Esophagus squamous epithelium (tissue), 4 donors: Measurements from ENCODE around the gene KCNJ1.

Source experiments
- CTCF ChIP-seq, 6 experiments: fragments of 450-650 bp in 4 of 6; fragments of 200-600 bp in 2 of 6; sonication (generic) in 2 of 6; IDR thresholded peaks; one replicate each; pipeline ENCODE4 v1.5.1; 2016 to 2019; ENCODE audit warnings: antibody characterized with exemption in 6 of 6, mild to moderate bottlenecking in 4 of 6, moderate library complexity in 4 of 6
- POLR2A ChIP-seq, 4 donors: fragments of 450-650 bp; IDR thresholded peaks; one replicate each; pipeline ENCODE4 v1.6.1; 2017; ENCODE audit warnings: antibody characterized with exemption in 4 of 4, mild to moderate bottlenecking in 4 of 4, moderate library complexity in 3 of 4

DNA sequence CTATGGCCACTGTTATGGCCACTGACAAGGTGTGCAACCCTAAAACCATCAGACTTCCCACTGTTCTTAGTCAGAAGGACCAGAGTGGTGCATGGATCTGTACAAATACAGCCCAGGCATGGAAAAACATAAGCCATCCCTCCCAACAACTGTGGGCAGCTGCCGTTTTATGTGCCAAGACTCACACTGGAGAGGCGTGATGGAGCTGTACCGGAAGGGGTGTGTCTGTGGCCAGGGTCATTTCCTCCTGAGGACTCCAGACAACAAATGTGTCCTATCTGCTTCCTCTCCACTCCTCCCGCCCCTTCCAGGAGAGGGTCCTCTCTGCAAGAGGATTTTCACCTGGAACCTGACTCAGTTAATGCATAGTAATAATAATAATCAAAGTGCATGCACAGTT lies 29.5 kb downstream of the KCNJ1 start:
- TF ChIP-seq CTCF (IDR thresholded peaks at IDR 0.05), result no peak
- TF ChIP-seq POLR2A (IDR thresholded peaks at IDR 0.05), result no peak
